GM12801 (cell line): ENCODE data around the gene DPYD.

Experiments
- TF ChIP-seq, protein P1 (sequence below): IDR thresholded peaks from one replicate; pipeline ENCODE4 v1.5.1; 2011; ENCODE audit warnings: control low read depth; ENCODE audit not compliant: insufficient read length; ENCODE audit errors: extremely low read depth

DPYD gene

DNA sequence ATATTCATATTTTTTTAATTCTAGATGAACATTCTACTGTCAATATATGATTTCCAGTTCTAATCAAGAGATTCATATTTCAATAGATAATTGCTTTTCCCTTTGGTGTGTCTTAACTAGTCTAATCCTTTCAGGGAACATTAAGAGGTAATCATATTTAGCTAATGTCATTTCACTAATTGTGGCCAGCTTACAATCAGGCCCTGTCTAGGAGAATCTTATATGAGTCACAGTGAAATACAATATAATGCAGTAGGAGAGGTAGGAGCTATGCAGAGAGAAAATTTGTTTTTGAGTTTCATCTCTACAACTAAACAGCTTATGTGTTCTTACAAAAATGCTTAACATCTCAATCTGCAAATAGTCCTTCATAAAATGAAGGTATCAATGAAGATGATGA lies 85.9 kb downstream of the DPYD start:
- TF ChIP-seq, protein P1, sequence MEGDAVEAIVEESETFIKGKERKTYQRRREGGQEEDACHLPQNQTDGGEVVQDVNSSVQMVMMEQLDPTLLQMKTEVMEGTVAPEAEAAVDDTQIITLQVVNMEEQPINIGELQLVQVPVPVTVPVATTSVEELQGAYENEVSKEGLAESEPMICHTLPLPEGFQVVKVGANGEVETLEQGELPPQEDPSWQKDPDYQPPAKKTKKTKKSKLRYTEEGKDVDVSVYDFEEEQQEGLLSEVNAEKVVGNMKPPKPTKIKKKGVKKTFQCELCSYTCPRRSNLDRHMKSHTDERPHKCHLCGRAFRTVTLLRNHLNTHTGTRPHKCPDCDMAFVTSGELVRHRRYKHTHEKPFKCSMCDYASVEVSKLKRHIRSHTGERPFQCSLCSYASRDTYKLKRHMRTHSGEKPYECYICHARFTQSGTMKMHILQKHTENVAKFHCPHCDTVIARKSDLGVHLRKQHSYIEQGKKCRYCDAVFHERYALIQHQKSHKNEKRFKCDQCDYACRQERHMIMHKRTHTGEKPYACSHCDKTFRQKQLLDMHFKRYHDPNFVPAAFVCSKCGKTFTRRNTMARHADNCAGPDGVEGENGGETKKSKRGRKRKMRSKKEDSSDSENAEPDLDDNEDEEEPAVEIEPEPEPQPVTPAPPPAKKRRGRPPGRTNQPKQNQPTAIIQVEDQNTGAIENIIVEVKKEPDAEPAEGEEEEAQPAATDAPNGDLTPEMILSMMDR: no peak

GRCh38 chr1:97833881-97834280 lies 87.0 kb downstream of the DPYD start:
- TF ChIP-seq, protein P1: no peak

DNA sequence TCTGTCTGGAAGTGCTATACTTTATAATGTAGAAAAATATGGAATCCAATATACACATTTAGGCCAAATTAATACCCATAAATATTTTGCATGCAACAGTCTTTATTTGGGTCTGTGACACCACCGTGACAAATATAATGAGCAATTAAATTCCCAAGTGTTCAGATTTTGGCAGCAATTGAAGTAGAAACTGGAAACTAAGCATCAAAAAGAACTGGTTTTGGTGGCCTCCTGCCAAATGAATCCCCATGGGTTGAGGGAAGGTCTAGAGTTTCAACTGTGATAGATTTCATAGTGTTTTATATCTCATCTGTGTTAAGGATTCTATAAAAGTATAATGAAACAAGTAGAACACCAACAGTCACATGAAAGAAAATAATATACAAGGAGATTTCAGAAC lies 88.4 kb downstream of the DPYD start:
- TF ChIP-seq, protein P1: no peak

- TF ChIP-seq, protein P1: no peak
Measured at GRCh38 chr1:97827887-97828286, 92.9 kb downstream of the DPYD start.

- TF ChIP-seq, protein P1: no peak
Measured at GRCh38 chr1:97826820-97827219, 94.0 kb downstream of the DPYD start.

DNA sequence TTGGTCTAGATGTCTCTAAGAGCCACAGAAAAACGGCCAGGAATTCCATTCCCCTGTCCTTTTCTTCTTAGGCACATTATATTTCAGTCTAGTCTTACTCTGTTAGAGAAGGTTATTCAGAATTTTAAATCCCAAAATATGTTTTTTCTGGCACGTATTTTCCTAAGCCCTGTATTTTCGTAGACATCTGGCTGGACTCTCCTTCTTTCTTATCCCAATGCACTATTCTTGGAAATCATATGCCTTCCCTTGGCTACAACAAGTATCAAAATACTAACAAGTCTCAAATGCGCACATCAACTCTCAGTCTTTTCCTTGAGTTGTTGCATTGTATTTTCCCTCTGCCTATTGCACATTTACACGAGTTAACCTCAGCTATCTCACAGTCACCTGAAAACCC lies 96.2 kb downstream of the DPYD start:
- TF ChIP-seq, protein P1: no peak

- TF ChIP-seq, protein P1: no peak
Measured at GRCh38 chr1:97824200-97824599, 96.6 kb downstream of the DPYD start.

GRCh38 chr1:97820470-97821188 lies 100.2 kb downstream of the DPYD start:
- TF ChIP-seq, protein P1: no peak
